ENCODE results near the gene UGDH. TPM values are rescaled to one million over a fixed set of nuclear protein-coding genes. Genes with fewer than 3 reads are reported as not detected.

Gene UGDH
- total RNA-seq, 4 donors from 2014 or later, result 55.2 to 188 (median 98.0) TPM

DNA sequence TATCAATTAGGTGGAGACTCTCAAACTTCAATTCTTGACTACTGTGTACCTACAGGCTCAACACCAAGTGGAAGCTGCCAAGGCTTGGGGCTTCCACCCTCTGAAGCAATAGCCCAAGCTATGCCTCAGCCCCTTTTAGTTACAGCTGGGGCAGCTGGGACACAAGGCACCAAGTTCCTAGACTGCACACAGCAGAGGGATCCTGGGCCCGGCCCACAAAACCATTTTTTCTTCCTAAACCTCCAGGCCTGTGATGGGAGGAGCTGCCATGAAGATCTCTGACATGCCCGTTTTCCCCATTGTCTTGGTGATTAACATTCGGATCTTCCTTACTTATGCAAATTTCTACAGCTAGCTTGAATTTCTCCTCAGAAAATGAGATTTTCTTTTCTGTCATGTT, 3.4 kb upstream of the UGDH start:
- DNase-seq, result no peak
- peaks cover 4 to 27% (median 9%) of the 10 kb centered on the region in 3 donors for H3K4me1 ChIP-seq
- H3K27me3 ChIP-seq, result no peaks in the 10 kb centered on the region
- WGBS, 2 donors, result 100% methylated on average over 3 of the region's 3 CpGs
- H3K27ac ChIP-seq, result no peak overlapping the region
- peaks cover 0 to 23% (median 0%) of the 10 kb centered on the region in 3 donors for H3K9me3 ChIP-seq
- intact Hi-C loops (cut with DNase I), result no loop called here
- TF ChIP-seq, protein P1, sequence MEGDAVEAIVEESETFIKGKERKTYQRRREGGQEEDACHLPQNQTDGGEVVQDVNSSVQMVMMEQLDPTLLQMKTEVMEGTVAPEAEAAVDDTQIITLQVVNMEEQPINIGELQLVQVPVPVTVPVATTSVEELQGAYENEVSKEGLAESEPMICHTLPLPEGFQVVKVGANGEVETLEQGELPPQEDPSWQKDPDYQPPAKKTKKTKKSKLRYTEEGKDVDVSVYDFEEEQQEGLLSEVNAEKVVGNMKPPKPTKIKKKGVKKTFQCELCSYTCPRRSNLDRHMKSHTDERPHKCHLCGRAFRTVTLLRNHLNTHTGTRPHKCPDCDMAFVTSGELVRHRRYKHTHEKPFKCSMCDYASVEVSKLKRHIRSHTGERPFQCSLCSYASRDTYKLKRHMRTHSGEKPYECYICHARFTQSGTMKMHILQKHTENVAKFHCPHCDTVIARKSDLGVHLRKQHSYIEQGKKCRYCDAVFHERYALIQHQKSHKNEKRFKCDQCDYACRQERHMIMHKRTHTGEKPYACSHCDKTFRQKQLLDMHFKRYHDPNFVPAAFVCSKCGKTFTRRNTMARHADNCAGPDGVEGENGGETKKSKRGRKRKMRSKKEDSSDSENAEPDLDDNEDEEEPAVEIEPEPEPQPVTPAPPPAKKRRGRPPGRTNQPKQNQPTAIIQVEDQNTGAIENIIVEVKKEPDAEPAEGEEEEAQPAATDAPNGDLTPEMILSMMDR (IDR thresholded peaks at IDR 0.05), result no peak
- TF ChIP-seq POLR2A (IDR thresholded peaks at IDR 0.05), result no peak
- peaks cover 0 to 45% (median 0%) of the 10 kb centered on the region in 3 donors for H3K36me3 ChIP-seq
- H3K4me3 ChIP-seq, result no peak overlapping the region

DNA sequence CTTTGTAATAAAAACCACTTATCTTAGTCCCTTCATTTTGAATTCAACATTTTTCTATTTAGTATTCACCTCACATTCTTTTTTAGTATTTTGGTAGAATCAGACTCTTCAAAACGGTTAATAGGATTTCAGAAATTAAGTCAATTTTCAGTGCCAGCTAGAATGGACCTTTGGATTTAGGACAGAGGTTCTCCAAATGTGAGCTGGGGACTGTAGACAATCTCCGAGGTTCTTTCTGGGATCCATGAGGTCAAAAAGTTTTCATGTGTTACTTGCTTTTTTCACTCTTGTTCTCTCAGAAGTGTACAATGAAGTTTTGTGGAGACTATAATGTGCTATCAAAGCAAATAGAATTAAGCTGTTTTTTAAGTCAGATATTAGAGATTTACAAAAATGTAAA, 2.3 kb upstream of the UGDH start:
- no peak for DNase-seq
- WGBS, 2 donors, result 83 to 95% methylated on average over 2 of the region's 2 CpGs
- H3K27ac ChIP-seq, result no peak overlapping the region
- TF ChIP-seq, protein P1 (IDR thresholded peaks at IDR 0.05), result no peak
- TF ChIP-seq POLR2A (IDR thresholded peaks at IDR 0.05), result no peak
- H3K27me3 ChIP-seq, result no peaks in the 10 kb centered on the region
- intact Hi-C loops (cut with DNase I), result no loop called here
- peaks cover 0 to 23% (median 0%) of the 10 kb centered on the region in 3 donors for H3K9me3 ChIP-seq
- H3K4me3 ChIP-seq, result no peak overlapping the region
- H3K36me3 ChIP-seq, result peaks cover 0 to 41% (median 0%) of the 10 kb centered on the region in 3 donors
- peaks cover 4 to 38% (median 10%) of the 10 kb centered on the region in 3 donors for H3K4me1 ChIP-seq

DNA sequence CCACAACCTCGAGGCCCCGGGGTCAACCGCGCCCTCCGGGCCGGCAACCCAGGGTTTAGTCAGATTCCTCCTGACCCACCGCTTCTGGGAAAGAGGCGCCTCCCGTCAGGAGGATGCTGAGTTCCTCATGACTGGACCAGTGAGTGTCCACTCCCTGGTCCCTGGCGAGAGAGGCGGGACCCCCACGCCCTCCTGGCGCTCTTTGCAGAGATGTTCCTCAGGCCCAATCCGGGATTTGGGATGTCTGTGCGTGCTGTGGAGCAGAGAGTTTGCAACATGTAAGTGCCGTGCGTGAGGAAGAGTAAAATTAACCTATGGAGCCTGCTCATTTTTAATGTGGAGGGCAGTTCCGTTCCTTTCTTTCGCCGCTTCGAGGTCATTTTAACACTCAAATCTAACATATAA, 824 bp upstream of the UGDH start:
- H3K27ac ChIP-seq, result peak overlapping the region; percentile 94 to 98 (median 96)
- peaks cover 4 to 53% (median 14%) of the 10 kb centered on the region in 3 donors for H3K4me1 ChIP-seq
- intact Hi-C loops (cut with DNase I), result no loop called here
- 5 to 9% methylated on average over 8 to 9 of the region's 21 CpGs for WGBS, 2 donors
- no peaks in the 10 kb centered on the region for H3K27me3 ChIP-seq
- peak overlapping the region; percentile 85 to 96 (median 90) for H3K4me3 ChIP-seq
- DNase-seq, result no peak
- no peak for TF ChIP-seq POLR2A (IDR thresholded peaks at IDR 0.05)
- TF ChIP-seq, protein P1 (IDR thresholded peaks at IDR 0.05), result no peak
- peaks cover 0 to 23% (median 0%) of the 10 kb centered on the region in 3 donors for H3K9me3 ChIP-seq
- peaks cover 0 to 26% (median 0%) of the 10 kb centered on the region in 3 donors for H3K36me3 ChIP-seq

DNA sequence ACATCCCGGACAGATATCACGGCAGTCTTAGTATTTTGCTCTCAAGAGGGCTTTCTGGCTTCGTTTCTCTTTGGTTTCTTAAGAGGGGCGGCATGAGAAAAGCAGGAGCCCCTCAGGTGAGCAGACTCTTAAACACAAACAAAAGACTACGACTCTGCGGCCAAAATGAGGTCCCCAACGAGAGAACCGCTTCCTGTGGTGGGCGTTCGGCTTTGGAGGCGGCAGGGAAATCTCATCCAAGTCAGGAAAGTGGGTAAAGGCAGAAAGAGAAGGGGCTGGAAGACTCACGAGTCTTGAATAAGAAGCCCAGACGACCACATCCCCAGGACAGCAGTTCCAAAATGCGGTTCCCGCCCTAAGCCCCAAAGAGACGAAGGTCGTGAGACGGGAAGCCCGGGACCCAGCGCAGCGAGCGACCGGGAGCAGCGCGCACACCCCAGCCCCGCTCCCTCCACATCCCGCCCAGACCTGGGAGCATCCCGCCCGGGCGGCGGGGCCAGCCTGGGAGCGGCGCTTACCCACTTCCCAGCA, 409 bp downstream of the UGDH start:
- H3K27me3 ChIP-seq, result no peaks in the 10 kb centered on the region
- no peak for DNase-seq

More for the DNA sequence above, 409 bp downstream of the UGDH start:
- 0 to 1% methylated on average over 15 to 23 of the region's 33 CpGs for WGBS, 2 donors
- peak overlapping the region; percentile 85 to 96 (median 90) for H3K4me3 ChIP-seq
- peaks cover 0 to 16% (median 0%) of the 10 kb centered on the region in 3 donors for H3K9me3 ChIP-seq
- no peak for TF ChIP-seq POLR2A (IDR thresholded peaks at IDR 0.05)
- TF ChIP-seq, protein P1 (IDR thresholded peaks at IDR 0.05), result no peak
- intact Hi-C loops (cut with DNase I), result no loop called here
- peaks cover 4 to 65% (median 14%) of the 10 kb centered on the region in 3 donors for H3K4me1 ChIP-seq
- H3K27ac ChIP-seq, result peak overlapping the region; percentile 94 to 98 (median 96)
- H3K36me3 ChIP-seq, result peaks cover 0 to 14% (median 0%) of the 10 kb centered on the region in 3 donors
